ENCODE data around the gene TNFRSF8. TPM values are rescaled to one million over a fixed set of nuclear protein-coding genes. Genes with fewer than 3 reads are reported as not detected.

TNFRSF8 gene
- total RNA-seq, 1 experiment from 2014 or later, result 0.82 TPM

GRCh38 chr1:12053752-12054548, 9.2 kb upstream of the TNFRSF8 start:
- H3K36me3 ChIP-seq, result no peaks in the 10 kb centered on the region
- H3K27me3 ChIP-seq, result no peaks in the 10 kb centered on the region
- no peak overlapping the region for H3K4me3 ChIP-seq
- no peaks in the 10 kb centered on the region for H3K9me3 ChIP-seq
- no peak for DNase-seq

GRCh38 chr1:12055259-12055658, 7.8 kb upstream of the TNFRSF8 start:
- DNase-seq, result no peak
- no peaks in the 10 kb centered on the region for H3K27me3 ChIP-seq
- H3K36me3 ChIP-seq, result no peaks in the 10 kb centered on the region
- H3K9me3 ChIP-seq, result no peaks in the 10 kb centered on the region
- H3K4me3 ChIP-seq, result no peak overlapping the region

GRCh38 chr1:12056331-12056841, 6.7 kb upstream of the TNFRSF8 start:
- Histone ChIP-seq H3K36me3 (no peaks in the 10 kb centered on the region), H3K4me3 (no peak overlapping the region), H3K9me3 (no peaks in the 10 kb centered on the region), H3K27me3 (no peaks in the 10 kb centered on the region)
- no peak for DNase-seq

GRCh38 chr1:12057382-12057781, 5.7 kb upstream of the TNFRSF8 start:
- DNase-seq, result no peak
- H3K4me3 ChIP-seq, result no peak overlapping the region
- H3K36me3 ChIP-seq, result no peaks in the 10 kb centered on the region
- H3K27me3 ChIP-seq, result no peaks in the 10 kb centered on the region
- no peaks in the 10 kb centered on the region for H3K9me3 ChIP-seq

GRCh38 chr1:12057940-12058687, 5.0 kb upstream of the TNFRSF8 start:
- no peaks in the 10 kb centered on the region for H3K9me3 ChIP-seq
- no peak overlapping the region for H3K4me3 ChIP-seq
- no peaks in the 10 kb centered on the region for H3K36me3 ChIP-seq
- H3K27me3 ChIP-seq, result peaks cover 4% of the 10 kb centered on the region
- no peak for DNase-seq

GRCh38 chr1:12059226-12059625, 3.9 kb upstream of the TNFRSF8 start:
- no peaks in the 10 kb centered on the region for H3K36me3 ChIP-seq
- H3K27me3 ChIP-seq, result peaks cover 14% of the 10 kb centered on the region
- no peak overlapping the region for H3K4me3 ChIP-seq
- no peaks in the 10 kb centered on the region for H3K9me3 ChIP-seq
- no peak for DNase-seq

- no peak for DNase-seq
- Histone ChIP-seq H3K9me3 (no peaks in the 10 kb centered on the region), H3K36me3 (no peaks in the 10 kb centered on the region), H3K27me3 (peaks cover 19% of the 10 kb centered on the region), H3K4me3 (no peak overlapping the region)
Observed at GRCh38 chr1:12059722-12060464, 3.2 kb upstream of the TNFRSF8 start.

GRCh38 chr1:12060500-12060899, 2.6 kb upstream of the TNFRSF8 start:
- no peak overlapping the region for H3K4me3 ChIP-seq
- peaks cover 23% of the 10 kb centered on the region for H3K27me3 ChIP-seq
- H3K36me3 ChIP-seq, result no peaks in the 10 kb centered on the region
- H3K9me3 ChIP-seq, result no peaks in the 10 kb centered on the region
- no peak for DNase-seq

- Histone ChIP-seq H3K27me3 (peaks cover 28% of the 10 kb centered on the region), H3K9me3 (no peaks in the 10 kb centered on the region), H3K36me3 (no peaks in the 10 kb centered on the region), H3K4me3 (no peak overlapping the region)
- no peak for DNase-seq
Observed at GRCh38 chr1:12064073-12064969, 1.2 kb downstream of the TNFRSF8 start.

- H3K4me3 ChIP-seq, result no peak overlapping the region
- H3K9me3 ChIP-seq, result no peaks in the 10 kb centered on the region
- DNase-seq, result no peak
- peaks cover 28% of the 10 kb centered on the region for H3K27me3 ChIP-seq
- no peaks in the 10 kb centered on the region for H3K36me3 ChIP-seq
Observed at GRCh38 chr1:12065872-12066271, 2.8 kb downstream of the TNFRSF8 start.

GRCh38 chr1:12067900-12068821, 5.1 kb downstream of the TNFRSF8 start:
- H3K4me3 ChIP-seq, result no peak overlapping the region
- peaks cover 23% of the 10 kb centered on the region for H3K27me3 ChIP-seq
- no peak for DNase-seq
- H3K36me3 ChIP-seq, result no peaks in the 10 kb centered on the region
- no peaks in the 10 kb centered on the region for H3K9me3 ChIP-seq

GRCh38 chr1:12069623-12070244, 6.6 kb downstream of the TNFRSF8 start:
- Histone ChIP-seq H3K4me3 (no peak overlapping the region), H3K9me3 (no peaks in the 10 kb centered on the region), H3K27me3 (peaks cover 9% of the 10 kb centered on the region), H3K36me3 (no peaks in the 10 kb centered on the region)
- DNase-seq, result no peak

GRCh38 chr1:12071892-12072291, 8.8 kb downstream of the TNFRSF8 start:
- Histone ChIP-seq H3K4me3 (no peak overlapping the region), H3K27me3 (no peaks in the 10 kb centered on the region), H3K9me3 (no peaks in the 10 kb centered on the region), H3K36me3 (no peaks in the 10 kb centered on the region)
- no peak for DNase-seq

- no peak for DNase-seq
- H3K9me3 ChIP-seq, result no peaks in the 10 kb centered on the region
- no peaks in the 10 kb centered on the region for H3K27me3 ChIP-seq
- H3K36me3 ChIP-seq, result no peaks in the 10 kb centered on the region
- no peak overlapping the region for H3K4me3 ChIP-seq
Observed at GRCh38 chr1:12072741-12073140, 9.6 kb downstream of the TNFRSF8 start.

GRCh38 chr1:12073796-12074195, 10.7 kb downstream of the TNFRSF8 start:
- no peaks in the 10 kb centered on the region for H3K27me3 ChIP-seq

More at GRCh38 chr1:12073796-12074195, 10.7 kb downstream of the TNFRSF8 start:
- no peaks in the 10 kb centered on the region for H3K36me3 ChIP-seq
- H3K4me3 ChIP-seq, result no peak overlapping the region
- no peaks in the 10 kb centered on the region for H3K9me3 ChIP-seq
- no peak for DNase-seq
